Measurements from ENCODE around the gene RNF182. TPM values are rescaled to one million over a fixed set of nuclear protein-coding genes. Genes with fewer than 3 reads are reported as not detected.

The RNF182 gene
- total and polyA plus RNA-seq, 2 donors (not counting 3 experiments of a cell fraction or from before 2014, with no cell fraction given): 0.43 to 0.93 TPM

DNA sequence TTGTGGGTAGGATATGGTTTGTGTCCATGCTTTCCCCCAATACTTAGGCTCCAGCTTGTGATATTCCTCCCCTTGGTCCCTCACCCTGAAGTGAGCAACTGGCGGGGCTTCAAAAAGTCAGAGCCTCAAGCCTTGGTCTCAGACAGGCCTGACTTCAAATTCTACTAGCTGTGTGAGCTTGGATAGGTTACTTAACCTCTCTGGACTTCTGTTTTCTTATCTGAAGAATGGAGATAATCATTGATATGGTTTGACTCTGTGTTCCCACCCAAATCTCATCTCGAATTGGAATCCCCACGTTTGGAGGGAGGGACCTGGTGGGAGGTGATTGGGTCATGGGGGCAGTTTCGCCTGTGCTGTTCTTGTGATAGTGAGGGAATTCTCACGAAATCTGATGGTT lies 97.9 kb downstream of the RNF182 start:
- ChIA-PET CTCF (interaction anchor here (1.1 to 1.4 kb wide), 2 partner anchors 8 to 24 kb away, joined by 3 to 5 read pairs; no protein-coding TSS in a partner anchor), POLR2A (no interaction called here)
- Histone ChIP-seq H3K27ac (ENCODE audit: insufficient read depth, low read depth, low read length) (no peak overlapping the region), H3K9me3 (replicated peaks; ENCODE audit: control insufficient read depth, insufficient read depth, low read length) (no peaks in the 10 kb centered on the region), H3K4me2 (ENCODE audit: insufficient read depth, low read length) (no peak overlapping the region), H3K27me3 (ENCODE audit: control insufficient read depth in 2 of 2, insufficient read depth in 2 of 2, low read length in 2 of 2) (no peaks in the 10 kb centered on the region), H4K20me1 (replicated peaks; ENCODE audit: control insufficient read depth, extremely low read depth, insufficient read depth, low read length) (no peaks in the 10 kb centered on the region), H2AFZ (ENCODE audit: low read depth, low read length) (no peak overlapping the region), H3K4me3 (replicated peaks in 1 of 3; ENCODE audit: insufficient read depth in 1 of 3, low read depth in 1 of 3, low read length in 3 of 3) (no peak overlapping the region), H3K9ac (replicated peaks; ENCODE audit: extremely low read depth, insufficient read depth, low read length) (no peak overlapping the region), H3K79me2 (ENCODE audit: control insufficient read depth, insufficient read depth, low read length) (no peaks in the 10 kb centered on the region), H3K4me1 (ENCODE audit: control insufficient read depth, extremely low read depth, insufficient read depth, low read length) (no peaks in the 10 kb centered on the region), H3K9me1 (replicated peaks; ENCODE audit: control insufficient read depth, extremely low read depth, insufficient read depth, low read length) (no peaks in the 10 kb centered on the region), H3K36me3 (ENCODE audit: control insufficient read depth in 2 of 2, extremely low read depth in 1 of 2, insufficient read depth in 2 of 2, low read length in 2 of 2) (no peaks in the 10 kb centered on the region)
- TF ChIP-seq, protein P1, sequence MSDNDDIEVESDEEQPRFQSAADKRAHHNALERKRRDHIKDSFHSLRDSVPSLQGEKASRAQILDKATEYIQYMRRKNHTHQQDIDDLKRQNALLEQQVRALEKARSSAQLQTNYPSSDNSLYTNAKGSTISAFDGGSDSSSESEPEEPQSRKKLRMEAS (IDR thresholded peaks at IDR 0.05; ENCODE audit: insufficient read depth, insufficient read length): no peak
- no peak for TF ChIP-seq FOS (IDR thresholded peaks at IDR 0.05; ENCODE audit: borderline replicate concordance, insufficient read depth, low read length)
- no peak for TF ChIP-seq POLR2A (IDR thresholded peaks at IDR 0.05; ENCODE audit: low read depth, low read length)
- TF ChIP-seq POLR2AphosphoS5 (IDR thresholded peaks at IDR 0.05; ENCODE audit: insufficient read depth, low read depth, low read length): no peak
- TF ChIP-seq GATA2 (IDR thresholded peaks at IDR 0.05; ENCODE audit: insufficient read depth, insufficient read length, low read depth, low read length): no peak
- no peak for TF ChIP-seq EZH2 (IDR thresholded peaks at IDR 0.05; ENCODE audit: borderline replicate concordance, low read depth, low read length, severe bottlenecking)
- TF ChIP-seq MYC (IDR thresholded peaks at IDR 0.05; ENCODE audit: low read depth, low read length): no peak
- TF ChIP-seq JUN (IDR thresholded peaks at IDR 0.05; ENCODE audit: borderline replicate concordance, insufficient read depth, insufficient read length, low read depth): no peak
- TF ChIP-seq, protein P2, sequence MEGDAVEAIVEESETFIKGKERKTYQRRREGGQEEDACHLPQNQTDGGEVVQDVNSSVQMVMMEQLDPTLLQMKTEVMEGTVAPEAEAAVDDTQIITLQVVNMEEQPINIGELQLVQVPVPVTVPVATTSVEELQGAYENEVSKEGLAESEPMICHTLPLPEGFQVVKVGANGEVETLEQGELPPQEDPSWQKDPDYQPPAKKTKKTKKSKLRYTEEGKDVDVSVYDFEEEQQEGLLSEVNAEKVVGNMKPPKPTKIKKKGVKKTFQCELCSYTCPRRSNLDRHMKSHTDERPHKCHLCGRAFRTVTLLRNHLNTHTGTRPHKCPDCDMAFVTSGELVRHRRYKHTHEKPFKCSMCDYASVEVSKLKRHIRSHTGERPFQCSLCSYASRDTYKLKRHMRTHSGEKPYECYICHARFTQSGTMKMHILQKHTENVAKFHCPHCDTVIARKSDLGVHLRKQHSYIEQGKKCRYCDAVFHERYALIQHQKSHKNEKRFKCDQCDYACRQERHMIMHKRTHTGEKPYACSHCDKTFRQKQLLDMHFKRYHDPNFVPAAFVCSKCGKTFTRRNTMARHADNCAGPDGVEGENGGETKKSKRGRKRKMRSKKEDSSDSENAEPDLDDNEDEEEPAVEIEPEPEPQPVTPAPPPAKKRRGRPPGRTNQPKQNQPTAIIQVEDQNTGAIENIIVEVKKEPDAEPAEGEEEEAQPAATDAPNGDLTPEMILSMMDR (IDR thresholded peaks at IDR 0.05; ENCODE audit: extremely low read depth in 1 of 2, insufficient read depth in 1 of 2, low read depth in 1 of 2, low read length in 2 of 2): no peak
- FAIRE-seq (no peak), DNase-seq (ENCODE audit: low read depth, low spot score) (no peak)
- intact Hi-C loops (cut with micrococcal nuclease) (no loop called here), dilution Hi-C loops (cut with MboI; ENCODE audit: extremely low pct_ligation_motif_present, low sequenced_read_pairs) (no loop called here)
- BruUV-seq (replicated peaks): no TSS peak

Measured in endothelial cell of umbilical vein (primary cell).